Smooth muscle cell (in vitro differentiated cells): Measurements from ENCODE around the gene SNRPE. TPM values are rescaled to one million over a fixed set of nuclear protein-coding genes. Genes with fewer than 3 reads are reported as not detected.

Experiments
- DNase-seq: peaks from one replicate; lab custom pipeline; 2025; ENCODE audit not compliant: unreplicated experiment; lab: John Stamatoyannopoulos, UW
- H2AFZ ChIP-seq: fragments of 200-600 bp; sonication (generic); 2 replicates; pipeline ENCODE4 v1.6.0; 2016; ENCODE audit warnings: antibody characterized with exemption, low read depth, mild to moderate bottlenecking
- H3F3A ChIP-seq: fragments of 200-600 bp; sonication (generic); 2 replicates; pipeline ENCODE4 v1.6.0; 2017; ENCODE audit warnings: antibody characterized with exemption, low read depth
- H3K27ac ChIP-seq: fragments of 200-600 bp; sonication (generic); 2 replicates; pipeline ENCODE4 v1.5.1; 2016; ENCODE audit warnings: low read depth, mild to moderate bottlenecking
- H3K27me3 ChIP-seq: fragments of 200-600 bp; sonication (generic); 2 replicates; pipeline ENCODE4 v1.6.1; 2016; ENCODE audit warnings: low read depth, mild to moderate bottlenecking
- H3K36me3 ChIP-seq: fragments of 200-600 bp; sonication (generic); 2 replicates; pipeline ENCODE4 v1.5.1; 2016; ENCODE audit warnings: low read depth
- H3K4me1 ChIP-seq: fragments of 200-600 bp; sonication (generic); 2 replicates; pipeline ENCODE4 v1.5.1; 2016; ENCODE audit warnings: low read depth
- H3K4me2 ChIP-seq: fragments of 200-600 bp; sonication (generic); 2 replicates; pipeline ENCODE4 v1.6.0; 2016; ENCODE audit warnings: mild to moderate bottlenecking
- H3K4me3 ChIP-seq: fragments of 200-600 bp; sonication (generic); 2 replicates; pipeline ENCODE4 v1.5.1; 2016; ENCODE audit warnings: mild to moderate bottlenecking
- H3K79me2 ChIP-seq: fragments of 200-600 bp; sonication (generic); 2 replicates; pipeline ENCODE4 v1.6.0; 2016; ENCODE audit warnings: low read depth, mild to moderate bottlenecking
- H3K9ac ChIP-seq: fragments of 200-600 bp; sonication (generic); 2 replicates; pipeline ENCODE4 v1.6.0; 2016; ENCODE audit warnings: low read depth
- H3K9me3 ChIP-seq: fragments of 200-600 bp; sonication (generic); replicated peaks from 2 replicates; pipeline ENCODE4 v1.5.1; 2016; ENCODE audit warnings: low read depth
- H4K20me1 ChIP-seq: fragments of 200-600 bp; sonication (generic); 2 replicates; pipeline ENCODE4 v1.6.0; 2016; ENCODE audit warnings: low read depth
- CTCF ChIP-seq: fragments of 200-600 bp; sonication (generic); IDR thresholded peaks from 2 replicates; pipeline ENCODE4 v1.5.1; 2017; ENCODE audit warnings: borderline replicate concordance, mild to moderate bottlenecking, antibody characterized with exemption; ENCODE audit not compliant: insufficient read depth, poor library complexity, severe bottlenecking
- WGBS: methylation state at CpG from one replicate; pipeline ENCODE4 v1.1.7; 2016; ENCODE audit warnings: low lambda C conversion rate; 5-methylcytosine and 5-hydroxymethylcytosine counted together
- polyA plus RNA-seq: library from polyadenylated mRNA; unstranded; fragments of >200 nt; fragmentation: Nextera tagmentation; extraction: Ambion mirVana; gene quantifications from 2 replicates; pipeline ENCODE4 v1.2.1, GENCODE V29; 2016
- total RNA-seq: library from RNA; depleted of rRNA; stranded (reverse); fragments of >200 nt; gene quantifications from 2 replicates; pipeline ENCODE4 v1.2.3, GENCODE V29; 2014

The SNRPE gene
- total and polyA plus RNA-seq, 2 experiments from 2014 or later = 96.5 to 293 TPM

GRCh38 chr1:203835476-203835875 is 25.9 kb upstream of the SNRPE start:
- H3K4me1 ChIP-seq = no peaks in the 10 kb centered on the region
- peaks cover 68% of the 10 kb centered on the region for H3K36me3 ChIP-seq
- no peak overlapping the region for H3K4me3 ChIP-seq
- DNase-seq = no peak
- H3K27me3 ChIP-seq = no peaks in the 10 kb centered on the region
- H2AFZ ChIP-seq = no peak overlapping the region
- peaks cover 79% of the 10 kb centered on the region for H4K20me1 ChIP-seq
- H3F3A ChIP-seq = peaks cover 4% of the 10 kb centered on the region
- H3K9ac ChIP-seq = no peak overlapping the region
- no peaks in the 10 kb centered on the region for H3K9me3 ChIP-seq
- TF ChIP-seq CTCF = no peak
- H3K27ac ChIP-seq = no peak overlapping the region
- H3K4me2 ChIP-seq = no peak overlapping the region
- WGBS = 97% methylated on average over 3 of the region's 3 CpGs
- peaks cover 43% of the 10 kb centered on the region for H3K79me2 ChIP-seq

GRCh38 chr1:203839081-203839480 is 22.3 kb upstream of the SNRPE start:
- Histone ChIP-seq H3K4me3 (no peak overlapping the region), H4K20me1 (peaks cover 73% of the 10 kb centered on the region), H3K9ac (no peak overlapping the region), H2AFZ (no peak overlapping the region), H3K79me2 (peaks cover 52% of the 10 kb centered on the region), H3K4me1 (no peaks in the 10 kb centered on the region), H3K9me3 (no peaks in the 10 kb centered on the region), H3K27ac (no peak overlapping the region), H3K4me2 (no peak overlapping the region), H3K36me3 (peaks cover 65% of the 10 kb centered on the region), H3K27me3 (no peaks in the 10 kb centered on the region), H3F3A (peaks cover 4% of the 10 kb centered on the region)
- TF ChIP-seq CTCF = no peak
- 94% methylated on average over 5 of the region's 5 CpGs for WGBS
- DNase-seq = no peak

GRCh38 chr1:203840208-203840808 is 21.1 kb upstream of the SNRPE start:
- Histone ChIP-seq H3K9ac (no peak overlapping the region), H2AFZ (no peak overlapping the region), H3F3A (peaks cover 7% of the 10 kb centered on the region), H3K4me1 (no peaks in the 10 kb centered on the region), H3K9me3 (no peaks in the 10 kb centered on the region), H3K4me2 (no peak overlapping the region), H3K36me3 (peaks cover 62% of the 10 kb centered on the region), H3K79me2 (peaks cover 51% of the 10 kb centered on the region), H3K4me3 (no peak overlapping the region), H3K27me3 (no peaks in the 10 kb centered on the region), H4K20me1 (peaks cover 75% of the 10 kb centered on the region), H3K27ac (no peak overlapping the region)
- no peak for TF ChIP-seq CTCF
- DNase-seq = no peak
- WGBS = 100% methylated on average over 4 of the region's 4 CpGs

GRCh38 chr1:203842559-203842876 is 18.9 kb upstream of the SNRPE start:
- no peak overlapping the region for H2AFZ ChIP-seq
- WGBS = 98% methylated on average over 1 of the region's 2 CpGs
- no peak overlapping the region for H3K4me2 ChIP-seq
- H3K36me3 ChIP-seq = peaks cover 55% of the 10 kb centered on the region
- no peaks in the 10 kb centered on the region for H3K27me3 ChIP-seq
- TF ChIP-seq CTCF = no peak
- H3F3A ChIP-seq = peaks cover 10% of the 10 kb centered on the region
- peaks cover 75% of the 10 kb centered on the region for H4K20me1 ChIP-seq
- no peak for DNase-seq
- no peak overlapping the region for H3K9ac ChIP-seq
- no peak overlapping the region for H3K4me3 ChIP-seq
- H3K27ac ChIP-seq = no peak overlapping the region
- no peaks in the 10 kb centered on the region for H3K9me3 ChIP-seq
- H3K79me2 ChIP-seq = peaks cover 44% of the 10 kb centered on the region
- H3K4me1 ChIP-seq = no peaks in the 10 kb centered on the region
